ENCODE data around the gene TEAD4. TPM values are rescaled to one million over a fixed set of nuclear protein-coding genes. Genes with fewer than 3 reads are reported as not detected.

TEAD4 gene
- total RNA-seq, 1 experiment from 2014 or later: 43.2 TPM

DNA sequence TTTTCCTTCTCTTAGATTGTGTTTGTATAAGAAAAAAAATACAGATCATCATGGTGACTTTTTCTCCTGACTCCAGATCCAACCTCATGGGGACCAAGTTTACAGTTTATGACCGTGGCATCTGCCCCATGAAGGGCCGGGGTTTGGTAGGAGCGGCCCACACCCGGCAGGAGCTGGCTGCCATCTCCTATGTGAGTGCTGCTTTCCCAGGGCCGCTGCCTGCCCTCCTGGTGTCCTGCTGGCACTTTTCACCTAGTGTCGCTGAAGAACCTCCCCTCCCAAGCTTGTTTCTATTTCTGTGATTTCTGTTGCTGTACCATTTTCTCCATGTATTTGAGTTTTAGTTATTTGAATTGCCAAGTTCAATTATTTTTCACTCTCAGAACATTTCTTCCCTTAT is 24.8 kb upstream of the TEAD4 start (continued):
- TF ChIP-seq, protein P1, sequence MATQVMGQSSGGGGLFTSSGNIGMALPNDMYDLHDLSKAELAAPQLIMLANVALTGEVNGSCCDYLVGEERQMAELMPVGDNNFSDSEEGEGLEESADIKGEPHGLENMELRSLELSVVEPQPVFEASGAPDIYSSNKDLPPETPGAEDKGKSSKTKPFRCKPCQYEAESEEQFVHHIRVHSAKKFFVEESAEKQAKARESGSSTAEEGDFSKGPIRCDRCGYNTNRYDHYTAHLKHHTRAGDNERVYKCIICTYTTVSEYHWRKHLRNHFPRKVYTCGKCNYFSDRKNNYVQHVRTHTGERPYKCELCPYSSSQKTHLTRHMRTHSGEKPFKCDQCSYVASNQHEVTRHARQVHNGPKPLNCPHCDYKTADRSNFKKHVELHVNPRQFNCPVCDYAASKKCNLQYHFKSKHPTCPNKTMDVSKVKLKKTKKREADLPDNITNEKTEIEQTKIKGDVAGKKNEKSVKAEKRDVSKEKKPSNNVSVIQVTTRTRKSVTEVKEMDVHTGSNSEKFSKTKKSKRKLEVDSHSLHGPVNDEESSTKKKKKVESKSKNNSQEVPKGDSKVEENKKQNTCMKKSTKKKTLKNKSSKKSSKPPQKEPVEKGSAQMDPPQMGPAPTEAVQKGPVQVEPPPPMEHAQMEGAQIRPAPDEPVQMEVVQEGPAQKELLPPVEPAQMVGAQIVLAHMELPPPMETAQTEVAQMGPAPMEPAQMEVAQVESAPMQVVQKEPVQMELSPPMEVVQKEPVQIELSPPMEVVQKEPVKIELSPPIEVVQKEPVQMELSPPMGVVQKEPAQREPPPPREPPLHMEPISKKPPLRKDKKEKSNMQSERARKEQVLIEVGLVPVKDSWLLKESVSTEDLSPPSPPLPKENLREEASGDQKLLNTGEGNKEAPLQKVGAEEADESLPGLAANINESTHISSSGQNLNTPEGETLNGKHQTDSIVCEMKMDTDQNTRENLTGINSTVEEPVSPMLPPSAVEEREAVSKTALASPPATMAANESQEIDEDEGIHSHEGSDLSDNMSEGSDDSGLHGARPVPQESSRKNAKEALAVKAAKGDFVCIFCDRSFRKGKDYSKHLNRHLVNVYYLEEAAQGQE (IDR thresholded peaks at IDR 0.05; ENCODE audit: low read depth): no peak
- TF ChIP-seq RAD21 (IDR thresholded peaks at IDR 0.05; ENCODE audit: low read depth): no peak

DNA sequence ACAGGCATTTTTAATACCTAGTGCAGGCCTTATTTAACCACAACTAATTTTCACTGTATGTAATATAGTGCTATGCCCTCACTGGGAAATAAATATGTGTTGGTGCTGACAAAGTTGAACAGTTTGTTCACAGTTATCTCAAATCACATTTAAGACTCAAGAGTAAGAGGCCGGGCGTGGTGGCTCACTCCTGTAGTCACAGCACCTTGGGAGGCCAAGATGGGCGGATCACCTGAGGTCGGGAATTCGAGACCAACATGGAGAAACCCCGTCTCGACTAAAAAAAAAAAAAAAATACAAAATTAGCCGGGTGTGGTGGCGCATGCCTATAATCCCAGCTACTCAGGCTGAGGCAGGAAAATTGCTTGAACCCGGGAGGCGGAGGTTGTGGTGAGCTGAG is 22.9 kb upstream of the TEAD4 start:
- DNase-seq (ENCODE audit: low read depth, low spot score): no peak
- no peaks in the 10 kb centered on the region for H4K20me1 ChIP-seq (ENCODE audit: insufficient read depth)
- H2AFZ ChIP-seq (ENCODE audit: low read depth, low read length, poor library complexity, severe bottlenecking): no peak overlapping the region
- no peak overlapping the region for H3K4me3 ChIP-seq (replicated peaks in 1 of 2; ENCODE audit: low read depth in 1 of 2, low read length in 2 of 2)
- H3K4me1 ChIP-seq (ENCODE audit: control insufficient read depth in 1 of 2, insufficient read depth in 2 of 2, low read length in 2 of 2): peaks cover 6 to 9% of the 10 kb centered on the region in 2 experiments; a peak in 2 of 4 replicates
- H3K9me3 ChIP-seq (ENCODE audit: control insufficient read depth in 1 of 2, insufficient read depth in 1 of 2, low read depth in 1 of 2, low read length in 2 of 2): no peaks in the 10 kb centered on the region
- TF ChIP-seq EZH2phosphoT487 (IDR thresholded peaks at IDR 0.05; ENCODE audit: borderline replicate concordance) (no peak), SIN3A (IDR thresholded peaks at IDR 0.05; ENCODE audit: low read depth) (no peak), JUND (IDR thresholded peaks at IDR 0.05) (no peak), ZFX (IDR thresholded peaks at IDR 0.05) (no peak), ZNF274 (IDR thresholded peaks at IDR 0.05; ENCODE audit: low read depth, low read length) (no peak), POLR2AphosphoS5 (IDR thresholded peaks at IDR 0.05; ENCODE audit: low read depth, low read length) (no peak), POLR2A (IDR thresholded peaks at IDR 0.05; ENCODE audit: borderline replicate concordance, extremely low read depth, insufficient read depth, insufficient read length) (no peak), EZH2 (IDR thresholded peaks at IDR 0.05) (no peak), TCF7L2 (IDR thresholded peaks at IDR 0.05; ENCODE audit: borderline replicate concordance, extremely low read depth, insufficient read depth, insufficient read length) (no peak)
- TF ChIP-seq, protein P1 (IDR thresholded peaks at IDR 0.05; ENCODE audit: low read depth): no peak
- TF ChIP-seq, protein P2, sequence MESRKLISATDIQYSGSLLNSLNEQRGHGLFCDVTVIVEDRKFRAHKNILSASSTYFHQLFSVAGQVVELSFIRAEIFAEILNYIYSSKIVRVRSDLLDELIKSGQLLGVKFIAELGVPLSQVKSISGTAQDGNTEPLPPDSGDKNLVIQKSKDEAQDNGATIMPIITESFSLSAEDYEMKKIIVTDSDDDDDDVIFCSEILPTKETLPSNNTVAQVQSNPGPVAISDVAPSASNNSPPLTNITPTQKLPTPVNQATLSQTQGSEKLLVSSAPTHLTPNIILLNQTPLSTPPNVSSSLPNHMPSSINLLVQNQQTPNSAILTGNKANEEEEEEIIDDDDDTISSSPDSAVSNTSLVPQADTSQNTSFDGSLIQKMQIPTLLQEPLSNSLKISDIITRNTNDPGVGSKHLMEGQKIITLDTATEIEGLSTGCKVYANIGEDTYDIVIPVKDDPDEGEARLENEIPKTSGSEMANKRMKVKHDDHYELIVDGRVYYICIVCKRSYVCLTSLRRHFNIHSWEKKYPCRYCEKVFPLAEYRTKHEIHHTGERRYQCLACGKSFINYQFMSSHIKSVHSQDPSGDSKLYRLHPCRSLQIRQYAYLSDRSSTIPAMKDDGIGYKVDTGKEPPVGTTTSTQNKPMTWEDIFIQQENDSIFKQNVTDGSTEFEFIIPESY (IDR thresholded peaks at IDR 0.05; ENCODE audit: extremely low read depth, insufficient replicate concordance, low read length): no peak
- TF ChIP-seq, protein P3, sequence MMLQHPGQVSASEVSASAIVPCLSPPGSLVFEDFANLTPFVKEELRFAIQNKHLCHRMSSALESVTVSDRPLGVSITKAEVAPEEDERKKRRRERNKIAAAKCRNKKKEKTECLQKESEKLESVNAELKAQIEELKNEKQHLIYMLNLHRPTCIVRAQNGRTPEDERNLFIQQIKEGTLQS (IDR thresholded peaks at IDR 0.05): no peak
- no peak for ATAC-seq
- BruUV-seq (replicated peaks): no TSS peak
- H3K36me3 ChIP-seq (ENCODE audit: control insufficient read depth in 1 of 2, insufficient read depth in 2 of 2, low read length in 2 of 2): peaks cover 14 to 22% of the 10 kb centered on the region in 2 experiments; a peak in 3 of 4 replicates
- H3K9me2 ChIP-seq (ENCODE audit: insufficient read depth): no peaks in the 10 kb centered on the region
- ChIA-PET CTCF (no interaction called here), POLR2A (no interaction called here), RAD21 (ENCODE audit: low non-redundant PET in 1 of 2, low total read pairs in 2 of 2, uncharacterized antibody in 2 of 2, unreplicated experiment in 2 of 2) (no interaction called here)
- intact Hi-C loops (cut with micrococcal nuclease): no loop called here
- H3K27ac ChIP-seq (ENCODE audit: low read depth, low read length): no peak overlapping the region
- no peaks in the 10 kb centered on the region for H3K79me2 ChIP-seq (ENCODE audit: insufficient read depth, low read length)
- H3K4me2 ChIP-seq (ENCODE audit: low read length): no peak overlapping the region
- no peak overlapping the region for H3K9ac ChIP-seq (ENCODE audit: low read length)
- no peaks in the 10 kb centered on the region for H3K27me3 ChIP-seq (ENCODE audit: insufficient read depth, low read length)
